Neural cell (in vitro differentiated cells): ENCODE data around the gene RNU6-8.

Experiments used
- EP300 ChIP-seq: fragments of 450-650 bp; conservative IDR thresholded peaks from 2 replicates; pipeline ENCODE4 v1.6.1; 2014; ENCODE audit warnings: antibody characterized with exemption, mild to moderate bottlenecking, moderate library complexity; ENCODE audit not compliant: poor library complexity, severe bottlenecking
- EZH2 ChIP-seq: fragments of 200-600, 300-800 bp; shearing (Covaris generic), sonication (generic); IDR thresholded peaks from 2 replicates; pipeline ENCODE4 v1.6.1; 2014; ENCODE audit warnings: antibody characterized with exemption, low read length, borderline replicate concordance, mild to moderate bottlenecking; ENCODE audit not compliant: insufficient read depth, poor library complexity, severe bottlenecking
- POLR2AphosphoS5 ChIP-seq: IDR thresholded peaks from 2 replicates; pipeline ENCODE4 v1.6.1; 2012
- SMC3 ChIP-seq: fragments of 450-650 bp; conservative IDR thresholded peaks from 2 replicates; pipeline ENCODE4 v1.6.1; 2014; ENCODE audit warnings: antibody characterized with exemption, mild to moderate bottlenecking, moderate library complexity; ENCODE audit not compliant: poor library complexity
- TAF1 ChIP-seq: IDR thresholded peaks from 2 replicates; pipeline ENCODE4 v1.6.1; 2012; ENCODE audit warnings: low read depth
- TF ChIP-seq, protein P1 (sequence below): fragments of 450-650 bp; IDR thresholded peaks from 2 replicates; pipeline ENCODE4 v1.5.1; 2014; ENCODE audit warnings: antibody characterized with exemption, mild to moderate bottlenecking, moderate library complexity; ENCODE audit not compliant: poor library complexity, severe bottlenecking

DNA sequence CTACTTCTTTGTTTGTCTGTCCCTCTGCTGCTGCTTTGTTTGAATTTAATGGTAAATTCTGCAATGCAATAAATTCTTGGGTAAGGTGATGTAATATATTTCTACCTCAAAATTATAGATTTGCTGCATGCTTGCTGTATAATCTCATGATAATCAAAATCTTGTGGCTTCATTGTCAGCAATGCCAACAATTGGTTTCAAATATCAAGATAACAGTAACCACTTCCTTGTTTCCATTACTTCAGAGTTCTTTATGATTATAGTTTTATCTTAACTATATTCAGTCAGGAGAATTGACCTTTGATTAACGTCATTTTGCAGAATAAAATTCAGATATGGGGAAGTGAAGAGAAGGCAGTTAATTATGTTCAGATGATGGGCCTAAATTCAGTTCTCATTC lies 30.2 kb upstream of the RNU6-8 start:
- TF ChIP-seq, protein P1, sequence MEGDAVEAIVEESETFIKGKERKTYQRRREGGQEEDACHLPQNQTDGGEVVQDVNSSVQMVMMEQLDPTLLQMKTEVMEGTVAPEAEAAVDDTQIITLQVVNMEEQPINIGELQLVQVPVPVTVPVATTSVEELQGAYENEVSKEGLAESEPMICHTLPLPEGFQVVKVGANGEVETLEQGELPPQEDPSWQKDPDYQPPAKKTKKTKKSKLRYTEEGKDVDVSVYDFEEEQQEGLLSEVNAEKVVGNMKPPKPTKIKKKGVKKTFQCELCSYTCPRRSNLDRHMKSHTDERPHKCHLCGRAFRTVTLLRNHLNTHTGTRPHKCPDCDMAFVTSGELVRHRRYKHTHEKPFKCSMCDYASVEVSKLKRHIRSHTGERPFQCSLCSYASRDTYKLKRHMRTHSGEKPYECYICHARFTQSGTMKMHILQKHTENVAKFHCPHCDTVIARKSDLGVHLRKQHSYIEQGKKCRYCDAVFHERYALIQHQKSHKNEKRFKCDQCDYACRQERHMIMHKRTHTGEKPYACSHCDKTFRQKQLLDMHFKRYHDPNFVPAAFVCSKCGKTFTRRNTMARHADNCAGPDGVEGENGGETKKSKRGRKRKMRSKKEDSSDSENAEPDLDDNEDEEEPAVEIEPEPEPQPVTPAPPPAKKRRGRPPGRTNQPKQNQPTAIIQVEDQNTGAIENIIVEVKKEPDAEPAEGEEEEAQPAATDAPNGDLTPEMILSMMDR = no peak
- TF ChIP-seq EP300 (no peak), EZH2 (no peak), SMC3 (no peak), POLR2AphosphoS5 (no peak), TAF1 (no peak)
